Right lobe of liver (tissue), 4 donors: ENCODE data around the gene SLC7A8.

ENCODE experiments used
- CTCF ChIP-seq, 4 donors: fragments of 200-600 bp in 3 of 4; fragments of 450-650 bp in 1 of 4; IDR thresholded peaks; one replicate each; pipeline versions ENCODE4 v1.5.1 to v1.8.0; 2016 to 2022; ENCODE audit warnings: antibody characterized with exemption in 4 of 4, mild to moderate bottlenecking in 2 of 4
- POLR2A ChIP-seq: fragments of 450-650 bp; IDR thresholded peaks from one replicate; pipeline ENCODE4 v1.6.1; 2017; ENCODE audit warnings: antibody characterized with exemption, mild to moderate bottlenecking
- donor health status: DM: no; HTN: no; CAD: no.
- donor health status: DM: no; HTN: no; CAD: no.
- donor health status: DM: no; HTN: yes; CAD: no.

GRCh38 chr14:23206422-23207145, 23.1 kb upstream of the SLC7A8 start:
- TF ChIP-seq CTCF (IDR thresholded peaks at IDR 0.05), result no peak
- TF ChIP-seq POLR2A, result no peak
